HL-60/S4 treated with phorbol 12-myristate 13-acetate at 8.2 ng/mL for 4 days and 3 days (cell line): ENCODE results near the gene FXR2.

ENCODE experiments used
- in situ Hi-C: fragments of 300-500 bp; cut with MboI; formaldehyde crosslinking; loops from 2 replicates; pipeline ENCODE4 v1.15.0; 2022; ENCODE audit warnings: low sequenced_read_pairs

Gene FXR2

GRCh38 chr17:7556627-7557026 lies 58.1 kb downstream of the FXR2 start:
- in situ Hi-C loops, result no loop called here

DNA sequence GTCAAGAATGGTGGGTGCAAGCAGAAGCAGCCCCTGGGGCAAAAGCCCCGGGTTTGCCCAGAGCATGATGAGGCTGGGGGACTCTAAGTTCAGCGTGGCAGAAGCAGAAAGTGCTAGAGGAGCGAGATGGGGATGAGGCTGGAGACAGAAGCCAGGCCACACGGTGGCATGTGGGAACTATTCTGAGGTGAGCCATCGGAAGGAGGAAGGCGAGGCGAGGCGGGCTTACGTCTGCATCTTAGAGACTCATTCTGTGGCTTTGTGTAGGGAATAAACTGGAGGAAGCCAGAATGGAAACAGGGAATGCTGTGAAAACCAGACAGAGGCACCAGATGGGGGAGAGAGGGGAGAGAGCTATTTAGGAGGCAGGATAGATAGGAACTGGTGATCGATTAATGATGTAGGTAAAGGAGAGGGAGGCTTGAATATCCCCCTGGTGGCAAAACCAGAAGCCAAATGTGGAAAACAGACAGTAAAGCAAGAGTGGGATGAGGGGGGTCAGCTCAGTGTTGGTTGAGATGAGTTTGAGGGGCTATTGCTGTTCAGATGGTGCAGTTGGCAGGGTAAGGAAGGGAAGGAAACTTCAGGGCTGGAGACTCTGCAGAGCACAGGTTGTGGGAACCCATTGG lies 59.3 kb downstream of the FXR2 start:
- in situ Hi-C loops, result no loop called here

DNA sequence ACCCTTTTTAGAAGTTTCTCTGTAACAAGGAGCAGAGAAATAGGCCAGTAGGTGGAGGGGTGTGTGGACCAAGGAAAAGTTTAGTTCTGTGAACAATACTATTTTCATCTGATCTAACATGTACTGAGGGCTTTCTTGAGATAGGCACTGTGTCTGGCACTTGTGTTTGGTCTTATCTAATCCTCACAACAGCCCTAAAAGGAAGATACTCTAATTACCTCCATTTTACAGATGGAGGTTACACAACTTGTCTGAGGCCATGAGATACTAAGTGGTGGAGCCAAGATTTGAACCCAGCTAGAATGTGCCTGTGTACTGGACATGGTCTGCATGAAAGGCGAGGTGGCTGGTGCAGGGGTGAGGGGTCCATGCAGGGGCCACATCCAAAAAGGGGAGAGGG lies 61.3 kb downstream of the FXR2 start:
- in situ Hi-C loops, result no loop called here

GRCh38 chr17:7552621-7553051 lies 62.1 kb downstream of the FXR2 start:
- in situ Hi-C loops, result no loop called here

DNA sequence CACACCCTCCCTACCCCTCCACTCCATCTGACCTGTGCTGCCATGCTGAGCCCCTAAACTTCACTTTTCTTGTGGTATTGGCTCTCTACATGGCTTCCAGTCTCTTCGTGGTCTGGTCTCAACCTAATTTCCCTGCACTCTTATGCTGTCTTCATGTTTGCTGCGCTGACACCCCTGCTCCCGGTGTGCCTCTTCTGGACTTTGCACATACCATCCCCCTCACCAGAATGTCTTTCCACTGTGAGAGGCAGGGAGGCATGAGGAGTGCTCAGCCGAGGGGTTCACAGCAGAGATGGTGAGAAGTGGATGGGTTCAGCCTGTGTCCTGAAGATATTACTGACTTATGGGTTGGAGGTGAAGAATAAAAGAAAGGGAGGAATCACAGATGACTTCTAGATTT lies 63.3 kb downstream of the FXR2 start:
- in situ Hi-C loops, result no loop called here

DNA sequence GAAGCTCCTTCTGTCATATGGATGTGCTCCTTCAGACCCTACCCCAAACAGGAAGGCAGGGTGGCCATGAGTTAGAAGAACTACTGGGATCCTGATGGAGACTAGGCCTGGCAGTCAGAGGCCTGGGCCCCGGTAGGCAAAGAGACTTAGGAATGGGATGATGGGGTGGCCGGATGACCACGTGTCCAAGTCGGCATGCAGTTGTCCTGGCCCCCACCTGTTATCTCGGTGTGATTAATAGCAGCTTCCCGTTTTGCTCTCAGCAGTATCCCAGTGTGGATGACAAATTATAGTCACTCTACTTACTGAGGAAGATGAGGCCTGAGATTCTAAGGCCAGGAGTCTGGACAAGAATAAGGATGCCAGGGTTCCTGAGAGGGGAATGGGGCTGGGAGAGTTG lies 64.4 kb downstream of the FXR2 start:
- in situ Hi-C loops, result no loop called here

DNA sequence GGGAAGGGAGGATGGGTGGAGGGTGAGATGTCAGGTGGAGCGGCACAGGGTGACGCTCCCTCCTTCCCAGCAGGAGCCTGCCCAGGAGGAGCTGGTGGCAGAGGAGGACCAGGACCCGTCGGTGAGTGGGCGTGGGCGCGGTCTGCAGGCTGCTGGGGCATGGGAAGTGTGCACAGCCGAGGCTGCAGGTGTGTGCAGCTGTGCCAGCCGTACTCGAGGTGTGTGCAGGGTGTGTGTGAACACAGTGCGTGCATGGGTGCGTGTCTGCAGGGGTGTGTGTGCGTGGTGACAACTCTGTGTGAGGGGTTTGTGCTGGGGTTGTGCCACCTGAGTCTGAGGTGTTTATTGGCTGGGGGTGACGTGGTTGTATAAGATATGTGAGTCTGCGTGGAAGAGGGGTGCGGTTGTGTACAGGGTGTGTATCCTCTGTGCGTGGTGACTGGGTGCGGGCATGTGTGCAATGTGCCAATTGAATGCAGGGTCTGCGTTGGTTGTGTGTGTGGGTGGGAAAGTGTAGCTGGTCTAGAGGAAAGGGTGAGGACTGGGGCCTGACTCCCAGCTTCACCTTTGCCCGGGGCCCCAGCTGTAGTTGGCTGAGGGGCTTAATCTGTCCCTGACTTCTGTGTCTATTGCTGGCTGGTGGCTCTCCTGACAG lies 65.2 kb downstream of the FXR2 start:
- in situ Hi-C loops, result loop anchor here (25.0 kb wide), 1 partner anchor 187 kb away; the partner anchor contains the start of genes KCTD11 and TMEM95

GRCh38 chr17:7548585-7549400 lies 65.9 kb downstream of the FXR2 start, which contains the start of gene TNFSF12:
Gene TNFSF12 (plus strand): TSS chr17:7549058. CDS start chr17:7549154, 96 bp downstream.
- in situ Hi-C loops, result loop anchor here (25.0 kb wide), 1 partner anchor 186 kb away; the partner anchor contains the start of genes KCTD11 and TMEM95

- in situ Hi-C loops, result loop anchor here (25.0 kb wide), 1 partner anchor 183 kb away; the partner anchor contains the start of genes KCTD11 and TMEM95
These were observed 69.8 kb downstream of the FXR2 start for GRCh38 chr17:7544911-7545310.
